NCI-H1930 (cell line): Measurements from ENCODE around the gene AMD1.
"Not testable (repeated sequence)": the region's sequence is repeated elsewhere in the genome, so short reads cannot be mapped to it uniquely, and the experiment has no call there.

Source experiments
- DNase-seq, 2 experiments: peaks; one replicate each; lab custom pipeline; 2025; lab: John Stamatoyannopoulos, UW

The AMD1 gene

DNA sequence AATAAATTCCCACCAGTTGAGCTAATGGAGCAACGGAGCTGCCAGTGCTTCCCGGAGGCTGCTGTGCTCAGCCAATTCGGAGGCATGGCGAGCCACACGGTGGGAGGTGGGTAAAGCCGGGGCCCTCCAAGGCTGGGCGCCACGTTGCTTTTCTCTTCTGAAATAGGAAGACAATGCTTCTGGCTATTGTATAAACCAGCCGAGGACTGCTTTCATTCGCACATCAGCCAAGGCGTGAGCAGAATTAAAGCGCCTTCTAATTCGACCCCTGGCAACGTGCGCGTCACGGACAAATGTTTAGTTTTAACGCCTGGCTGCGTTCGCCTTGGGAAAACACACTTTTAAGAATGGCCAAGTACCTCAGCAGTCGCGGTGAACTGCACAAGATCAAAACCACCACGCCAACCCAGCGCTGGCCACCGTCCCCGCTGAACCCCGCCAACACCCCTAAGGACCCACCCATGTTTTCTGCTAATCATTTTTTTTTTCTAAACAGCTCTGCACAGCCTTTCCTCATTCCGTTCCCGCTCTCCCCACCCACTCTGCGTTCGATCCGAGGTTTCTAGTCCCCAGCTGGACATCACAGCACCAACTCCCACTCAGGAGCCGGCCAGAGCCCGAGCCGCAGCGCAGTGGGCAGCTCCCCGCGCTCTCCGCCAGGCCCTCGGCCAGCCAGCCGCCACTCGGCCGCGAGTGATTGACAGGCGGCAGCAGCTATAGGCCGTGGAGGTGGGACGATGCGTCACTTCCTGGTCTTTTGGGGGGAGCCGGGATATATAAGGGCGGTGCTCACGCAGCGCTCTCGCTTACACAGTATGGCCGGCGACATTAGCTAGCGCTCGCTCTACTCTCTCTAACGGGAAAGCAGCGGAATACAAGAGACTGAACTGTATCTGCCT lies at the start of gene AMD1:
Gene AMD1, plus strand, starts transcription at position 805 of the 899 bp plus-strand sequence. CDS start 321 bp downstream, outside the sequence.
- DNase-seq = peak; percentile 92 to 93

DNA sequence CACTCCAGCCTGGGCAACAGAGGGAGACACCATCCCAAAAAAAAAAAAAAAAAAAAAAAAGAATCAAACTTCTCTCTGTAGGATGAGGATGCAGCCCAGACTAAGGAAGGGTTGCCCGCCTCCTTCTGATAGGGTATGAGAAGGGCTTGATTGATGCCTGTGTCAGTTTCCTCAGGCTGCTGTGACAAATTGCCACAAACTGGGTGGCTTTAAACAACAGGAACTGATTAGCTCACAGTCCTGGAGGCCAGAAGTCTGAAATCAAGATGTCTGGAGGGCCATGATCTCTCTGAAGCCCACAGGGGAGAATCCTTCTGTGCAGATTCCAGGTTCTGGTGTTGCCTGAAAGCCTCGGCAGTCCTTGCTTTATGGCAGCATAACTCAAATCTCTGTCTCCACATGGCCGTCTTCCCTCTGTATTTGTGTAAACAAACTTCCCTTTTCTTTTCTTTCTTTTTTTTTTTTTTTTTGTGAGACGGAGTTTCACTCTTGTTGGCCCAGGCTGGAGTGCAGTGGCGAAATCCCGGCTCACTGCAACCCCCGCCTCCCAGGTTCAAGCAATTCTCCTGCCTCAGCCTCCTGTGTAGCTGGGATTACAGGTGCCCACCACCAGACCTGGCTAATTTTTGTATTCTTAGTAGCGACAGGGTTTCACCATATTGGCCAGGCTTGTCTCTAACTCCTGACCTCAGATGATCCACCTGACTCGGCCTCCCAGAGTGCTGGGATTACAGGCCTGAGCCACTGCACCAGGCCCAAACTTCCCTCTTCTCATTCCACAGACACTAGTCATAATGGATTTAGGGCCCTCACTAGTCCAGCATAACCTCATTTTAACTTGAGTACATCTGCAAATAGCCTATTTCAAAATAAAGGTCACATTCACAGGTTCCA lies 48.1 kb upstream of the AMD1 start:
- no peak for DNase-seq

DNA sequence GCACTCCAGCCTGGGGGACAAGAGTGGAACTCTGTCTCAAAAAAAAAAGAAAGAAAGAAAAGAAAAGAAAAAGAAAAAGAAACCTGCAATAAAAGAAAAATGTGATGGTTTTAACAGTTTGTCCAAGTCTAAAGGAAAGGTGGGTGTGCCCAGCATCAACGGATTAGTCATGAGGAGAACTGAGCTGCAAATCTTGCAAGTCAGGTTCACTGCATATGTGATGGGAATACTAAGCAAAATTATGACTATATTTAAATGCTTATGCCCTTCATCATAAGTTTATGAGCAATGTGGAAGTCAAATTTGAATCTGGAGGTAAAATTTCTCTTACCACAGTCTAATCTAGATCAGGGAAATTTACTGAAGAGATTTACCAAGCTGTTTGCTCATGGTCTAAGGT lies 46.2 kb upstream of the AMD1 start:
- DNase-seq = no peak

DNA sequence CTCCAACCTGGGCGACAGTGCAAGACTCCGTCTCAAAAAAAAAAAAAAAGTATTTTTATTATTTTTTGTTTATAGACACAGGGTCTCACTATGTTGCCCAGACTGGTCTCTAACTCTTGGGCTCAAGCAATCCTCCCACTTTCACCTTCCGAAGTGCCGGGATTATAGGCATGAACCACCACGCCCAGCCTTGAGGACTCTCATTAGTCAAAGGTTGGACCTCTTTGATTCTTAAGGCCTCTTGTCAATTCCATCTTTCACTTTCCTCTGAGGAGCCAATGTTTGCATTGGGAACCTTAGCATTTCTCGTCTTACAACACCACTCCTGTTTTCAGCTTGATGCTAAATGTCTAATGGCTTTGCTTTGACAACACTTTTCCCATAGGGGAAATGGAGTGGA lies 43.2 kb upstream of the AMD1 start:
- DNase-seq = no peak

DNA sequence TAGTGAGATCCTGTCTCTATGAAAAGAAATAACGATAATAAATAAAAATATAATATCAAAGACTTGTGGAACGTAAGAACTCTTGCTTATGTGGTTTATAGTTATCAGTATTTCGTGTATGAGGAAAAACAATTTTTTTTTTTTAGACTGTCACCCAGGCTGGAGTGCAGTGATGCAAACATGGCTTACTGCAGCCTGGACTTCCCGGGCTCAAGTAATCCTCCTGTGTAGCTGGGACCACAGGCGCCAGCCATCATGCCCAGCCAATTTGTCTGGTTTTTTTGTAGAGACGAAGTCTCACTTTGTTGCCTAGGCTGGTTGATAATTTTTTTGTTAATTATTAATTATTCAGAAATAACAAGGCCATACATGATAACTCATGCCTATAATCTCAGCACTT lies 40.8 kb upstream of the AMD1 start:
- DNase-seq = no peak

DNA sequence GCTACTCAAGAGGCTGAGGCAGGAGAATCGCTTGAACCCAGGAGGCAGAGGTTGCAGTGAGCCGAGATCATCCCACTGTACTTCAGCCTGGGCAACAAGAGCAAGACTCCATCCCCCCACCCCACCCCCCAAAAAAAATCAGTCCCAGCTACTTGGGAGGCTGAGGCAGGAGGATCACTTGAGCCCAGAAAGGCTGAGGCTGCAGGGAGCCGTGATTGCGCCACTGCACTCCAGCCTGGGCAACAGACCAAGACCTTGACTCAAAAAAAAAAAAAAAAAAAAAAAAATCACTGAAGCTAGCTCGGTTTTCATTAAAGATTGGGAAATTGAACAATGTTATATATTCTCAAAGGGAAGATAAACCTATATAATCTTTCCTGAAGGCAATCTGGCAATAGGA lies 38.8 kb upstream of the AMD1 start:
- DNase-seq = not testable (repeated sequence)

DNA sequence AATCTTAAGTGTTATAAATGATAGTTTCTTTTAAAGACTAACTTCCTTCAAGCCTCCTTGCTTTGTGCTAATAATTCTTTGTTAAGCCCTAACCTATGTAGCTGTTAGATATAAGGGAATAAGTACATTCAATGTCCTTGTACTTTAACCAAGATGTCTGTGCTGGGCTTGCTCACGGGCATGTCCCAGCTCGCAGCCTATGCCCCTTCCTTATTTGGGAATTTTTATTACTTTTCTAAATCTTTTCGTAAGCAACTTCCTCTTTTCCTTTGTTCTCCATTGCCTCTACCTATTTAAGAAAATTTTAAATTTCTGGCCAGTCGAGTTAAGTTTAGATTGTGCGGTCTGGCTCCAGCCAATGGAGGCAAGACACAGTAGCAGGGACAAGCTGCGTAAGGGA lies 33.3 kb upstream of the AMD1 start:
- DNase-seq = no peak

DNA sequence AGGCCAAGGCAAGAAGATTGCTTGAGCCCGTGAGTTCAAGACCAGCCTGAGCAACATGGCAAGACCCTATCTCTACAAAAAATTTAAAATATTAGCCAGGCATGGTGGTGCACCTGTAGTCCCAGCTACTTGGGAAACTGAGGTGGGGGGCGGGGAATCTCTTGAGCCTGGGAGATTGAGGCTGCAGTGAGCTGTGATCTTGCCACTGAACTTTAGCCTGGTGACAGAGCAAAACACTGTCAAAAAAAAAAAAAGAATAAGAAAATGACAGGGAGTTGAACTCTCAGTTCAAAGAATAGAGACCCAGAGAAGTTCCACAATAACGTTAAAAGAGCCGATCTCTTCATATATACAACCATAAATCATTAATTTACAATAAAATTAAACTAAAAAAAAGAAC lies 24.8 kb upstream of the AMD1 start:
- DNase-seq = no peak

DNA sequence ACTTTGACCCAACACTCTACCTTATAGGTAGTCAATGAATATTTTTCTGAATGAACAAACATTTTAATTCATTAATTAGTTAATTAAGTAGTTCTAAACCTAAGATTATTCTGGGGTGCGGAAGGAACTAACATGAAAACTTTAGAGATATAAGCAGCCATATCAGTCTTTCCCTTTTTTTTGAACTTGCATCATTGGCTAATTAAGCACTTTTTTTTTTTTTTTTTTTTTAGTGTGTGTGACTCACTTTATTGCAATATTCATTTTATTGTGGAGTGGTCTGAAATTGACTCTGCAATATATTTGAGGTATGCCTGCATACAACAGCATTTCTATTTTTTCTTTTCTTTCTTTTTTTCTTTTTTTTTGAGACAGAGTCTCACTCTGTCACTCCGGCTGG lies 21.8 kb upstream of the AMD1 start:
- DNase-seq = no peak

DNA sequence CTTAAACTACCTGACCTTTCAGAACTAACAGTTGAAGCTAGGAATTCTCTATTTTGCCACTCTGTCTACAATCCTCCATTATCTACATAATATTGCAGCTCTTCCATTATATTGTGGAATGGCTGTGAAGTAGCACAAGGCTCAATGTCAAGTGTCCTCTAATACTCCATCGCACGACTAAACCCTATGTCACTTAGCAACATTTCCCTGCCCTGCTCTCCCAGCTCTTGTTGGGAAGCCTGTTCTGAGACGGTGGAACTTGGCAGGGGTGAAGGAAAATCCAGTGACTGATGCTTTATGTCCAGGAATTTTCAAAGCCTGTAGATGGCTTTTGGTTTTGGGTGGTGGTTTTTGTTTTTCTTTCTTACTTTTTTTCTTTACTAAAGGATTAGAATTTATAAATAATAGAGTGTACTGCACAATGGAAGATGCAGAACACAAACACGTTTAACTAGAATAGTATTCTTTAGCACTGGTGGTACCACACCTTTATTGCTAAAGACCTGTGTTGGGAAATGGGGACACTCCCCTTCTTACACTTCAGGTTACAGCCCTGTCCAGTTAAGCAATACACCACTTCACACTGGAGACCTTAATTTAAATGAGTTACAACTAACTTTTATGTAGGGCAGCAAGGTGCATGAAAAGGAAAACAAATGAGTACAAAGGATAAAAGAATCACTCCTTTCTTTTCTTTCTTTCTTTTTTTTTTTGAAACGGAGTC lies 20.7 kb upstream of the AMD1 start:
- no peak for DNase-seq

DNA sequence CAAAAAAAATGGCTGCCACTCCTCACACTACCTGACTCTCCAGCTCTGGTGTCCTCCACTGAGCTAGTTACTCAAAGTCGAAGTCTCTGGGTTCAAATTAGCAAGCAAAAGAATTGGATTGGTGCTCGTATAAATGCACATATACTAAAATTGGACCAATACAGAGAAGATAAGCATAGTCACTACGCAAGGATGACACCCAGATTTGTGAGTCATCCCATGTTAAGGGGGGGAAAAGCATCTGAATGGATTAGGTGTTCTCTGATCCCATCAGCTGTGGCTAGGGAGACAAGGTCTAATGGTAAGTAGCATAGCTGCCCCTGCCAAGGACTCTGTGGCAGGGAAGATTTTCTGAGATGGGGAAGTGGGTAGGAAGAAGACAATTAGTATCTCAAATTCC lies 18.3 kb upstream of the AMD1 start:
- DNase-seq = no peak

DNA sequence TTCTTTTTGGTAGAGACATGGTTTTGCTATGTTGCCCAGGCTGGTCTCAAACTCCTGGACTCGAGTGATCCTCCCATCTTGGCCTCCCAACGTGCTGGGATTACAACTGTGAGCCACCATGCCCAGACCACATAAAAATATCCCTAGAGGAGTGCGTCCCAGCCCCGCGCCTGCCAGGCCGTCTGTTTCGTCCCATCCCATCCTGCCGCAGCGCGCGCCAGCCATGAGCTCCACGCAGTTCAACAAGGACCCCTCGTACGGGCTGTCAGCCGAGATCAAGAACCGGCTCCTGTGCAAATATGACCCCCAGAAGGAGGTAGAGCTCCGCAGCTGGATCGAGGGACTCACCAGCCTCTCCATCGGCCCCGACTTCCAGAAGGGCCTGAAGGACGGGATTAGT lies 16.6 kb upstream of the AMD1 start:
- DNase-seq = no peak

DNA sequence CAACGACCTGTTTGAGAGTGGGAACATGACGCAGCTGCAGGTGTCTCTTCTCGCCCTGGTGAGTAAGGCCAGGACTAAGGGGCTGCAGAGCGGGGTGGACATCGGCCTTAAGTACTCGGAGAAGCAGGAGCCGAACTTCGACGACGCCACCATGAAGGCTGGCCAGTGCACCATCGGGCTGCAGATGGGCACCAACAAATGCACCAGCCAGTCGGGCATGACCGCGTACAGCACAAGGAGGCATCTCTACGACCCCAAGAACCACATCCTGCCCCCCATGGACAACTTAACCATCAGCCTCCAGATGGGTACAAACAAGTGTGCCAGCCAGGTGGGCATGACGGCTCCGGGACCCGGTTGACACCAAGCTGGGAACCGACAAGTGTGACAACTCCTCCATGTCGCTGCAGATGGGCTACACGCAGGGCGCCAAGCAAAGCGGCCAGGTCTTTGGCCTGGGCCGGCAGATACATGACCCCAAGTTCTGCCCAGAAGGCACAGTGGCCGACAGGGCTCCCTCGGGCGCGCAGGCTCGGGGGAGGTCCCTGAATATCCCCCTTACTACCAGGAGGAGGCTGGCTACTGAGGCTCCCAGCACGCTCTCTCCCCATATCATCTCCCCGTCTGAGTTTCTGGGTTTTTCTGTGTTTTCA lies 15.9 kb upstream of the AMD1 start:
- no peak for DNase-seq

DNA sequence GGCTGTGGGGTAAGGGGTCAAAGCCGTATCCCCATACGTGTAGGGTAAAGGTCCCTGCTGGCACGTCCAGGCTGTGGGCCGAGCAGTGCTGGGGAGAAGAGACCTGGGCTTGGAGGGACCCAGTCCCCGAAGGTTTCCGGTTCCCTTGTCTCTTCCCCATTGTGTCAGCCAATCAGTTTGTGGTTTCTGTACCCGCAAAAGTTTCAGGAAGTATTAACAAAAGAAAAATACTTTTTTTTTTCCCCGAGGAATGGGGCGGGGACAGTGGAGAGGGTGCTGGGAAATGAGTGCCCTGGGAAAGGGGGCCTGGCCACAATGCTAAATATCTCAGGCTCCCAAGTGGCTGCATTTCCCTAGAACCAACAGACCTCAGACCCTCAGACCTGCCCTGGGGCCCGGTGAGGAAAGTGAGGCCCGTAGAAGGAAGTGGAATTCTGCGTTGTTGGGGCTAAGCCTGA lies 15.2 kb upstream of the AMD1 start:
- no peak for DNase-seq

DNA sequence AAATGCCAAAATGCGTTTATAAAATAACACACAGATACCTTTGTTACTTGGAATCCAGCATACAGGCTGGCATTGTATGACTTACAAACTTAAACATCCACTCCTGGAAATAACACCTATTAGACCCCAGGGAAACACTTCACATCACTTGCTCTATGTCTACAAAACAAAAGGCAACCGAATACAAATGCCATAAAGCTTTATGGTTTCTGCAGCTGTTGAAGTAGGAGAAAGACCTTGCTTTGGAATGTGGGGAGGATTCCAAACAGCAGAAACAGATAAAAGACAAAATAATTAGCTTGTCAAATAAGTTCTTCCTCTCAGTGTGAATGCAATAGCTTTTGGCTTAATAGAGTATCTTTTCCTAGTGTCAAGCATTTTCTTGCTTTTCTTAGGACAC lies 9.8 kb upstream of the AMD1 start:
- no peak for DNase-seq

DNA sequence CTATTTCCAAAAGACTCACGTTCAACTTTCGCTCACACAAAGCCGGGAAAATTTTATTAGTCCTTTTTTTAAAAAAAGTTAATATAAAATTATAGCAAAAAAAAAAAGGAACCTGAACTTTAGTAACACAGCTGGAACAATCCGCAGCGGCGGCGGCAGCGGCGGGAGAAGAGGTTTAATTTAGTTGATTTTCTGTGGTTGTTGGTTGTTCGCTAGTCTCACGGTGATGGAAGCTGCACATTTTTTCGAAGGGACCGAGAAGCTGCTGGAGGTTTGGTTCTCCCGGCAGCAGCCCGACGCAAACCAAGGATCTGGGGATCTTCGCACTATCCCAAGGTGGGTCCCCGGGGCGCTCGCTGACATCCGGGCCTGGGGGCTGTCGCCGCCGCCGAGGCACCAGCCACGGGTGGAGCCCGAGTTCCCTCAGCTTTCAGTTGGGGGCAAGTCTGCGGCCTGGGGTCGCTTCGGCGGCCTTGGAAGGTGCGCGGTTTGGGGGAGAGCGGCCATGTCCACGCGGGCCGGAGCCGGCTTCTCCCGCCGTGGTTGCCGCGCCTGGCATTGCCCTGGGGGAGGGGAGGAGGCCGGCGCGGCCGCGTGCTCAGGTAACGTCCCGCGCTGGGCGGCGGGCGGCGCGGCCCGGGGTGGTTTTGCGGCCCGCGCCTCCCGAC lies 429 bp downstream of the AMD1 start:
- DNase-seq = peak in 1 of 2 experiments; percentile 63

DNA sequence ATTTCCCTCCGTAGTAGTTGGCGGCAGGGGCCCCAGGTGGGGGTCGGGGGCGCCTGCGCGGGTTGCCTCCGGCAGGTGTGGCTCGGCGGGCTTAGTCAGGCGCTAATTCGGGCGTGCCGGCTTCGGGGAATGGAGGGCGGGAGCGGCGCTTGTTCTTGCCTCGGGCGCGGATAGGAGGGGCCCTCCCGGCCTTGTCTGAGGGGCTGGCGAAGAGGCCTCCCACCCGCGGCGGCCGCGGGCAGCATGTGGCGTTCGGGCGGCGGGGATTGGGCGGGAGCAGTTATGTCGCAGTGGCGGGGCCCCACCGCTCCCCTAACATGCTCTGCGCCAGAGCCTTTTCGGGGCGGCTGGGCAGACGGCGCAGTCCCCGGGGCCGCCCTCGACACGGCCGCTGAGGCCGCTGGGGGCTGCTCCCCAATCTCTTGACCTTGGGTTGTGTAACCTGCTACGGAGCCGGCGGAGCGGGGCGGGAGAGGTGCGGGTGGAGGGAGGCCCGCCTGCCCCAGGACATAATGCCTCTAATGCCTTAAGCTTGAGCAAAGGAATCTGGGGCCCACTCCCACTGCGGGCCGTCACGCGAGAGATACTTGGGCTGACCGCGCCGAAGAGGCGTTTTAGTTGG lies 1.1 kb downstream of the AMD1 start:
- no peak for DNase-seq

DNA sequence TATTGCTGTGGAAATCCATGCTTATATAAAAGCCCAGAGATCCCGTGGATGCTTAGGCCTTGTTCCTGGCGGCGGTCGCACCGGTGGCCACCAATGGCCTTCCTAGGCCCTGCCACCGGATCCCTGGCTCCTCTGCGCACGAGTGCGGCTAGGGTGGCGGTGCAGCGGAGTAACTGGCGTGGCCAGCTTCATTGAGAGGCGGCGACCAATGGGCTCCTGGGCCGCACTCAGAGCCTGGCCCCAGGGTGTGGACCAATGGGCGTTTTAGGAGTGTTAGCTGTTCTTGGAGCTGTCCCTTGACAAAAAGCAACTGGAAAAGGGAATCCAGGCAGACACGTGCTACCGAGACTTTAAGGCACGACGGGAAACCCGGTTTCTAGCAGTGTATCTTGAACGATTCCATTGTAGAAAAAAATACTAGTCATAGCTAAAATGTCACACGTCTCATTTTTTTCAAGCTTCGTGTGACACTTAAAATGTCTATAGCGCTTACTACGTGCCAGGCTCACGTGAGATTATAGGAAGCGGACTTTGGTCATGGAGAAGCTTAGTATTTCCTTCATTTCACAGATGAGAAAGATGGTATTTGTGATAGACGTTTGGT lies 1.7 kb downstream of the AMD1 start:
- peak; percentile 34 to 51 for DNase-seq

DNA sequence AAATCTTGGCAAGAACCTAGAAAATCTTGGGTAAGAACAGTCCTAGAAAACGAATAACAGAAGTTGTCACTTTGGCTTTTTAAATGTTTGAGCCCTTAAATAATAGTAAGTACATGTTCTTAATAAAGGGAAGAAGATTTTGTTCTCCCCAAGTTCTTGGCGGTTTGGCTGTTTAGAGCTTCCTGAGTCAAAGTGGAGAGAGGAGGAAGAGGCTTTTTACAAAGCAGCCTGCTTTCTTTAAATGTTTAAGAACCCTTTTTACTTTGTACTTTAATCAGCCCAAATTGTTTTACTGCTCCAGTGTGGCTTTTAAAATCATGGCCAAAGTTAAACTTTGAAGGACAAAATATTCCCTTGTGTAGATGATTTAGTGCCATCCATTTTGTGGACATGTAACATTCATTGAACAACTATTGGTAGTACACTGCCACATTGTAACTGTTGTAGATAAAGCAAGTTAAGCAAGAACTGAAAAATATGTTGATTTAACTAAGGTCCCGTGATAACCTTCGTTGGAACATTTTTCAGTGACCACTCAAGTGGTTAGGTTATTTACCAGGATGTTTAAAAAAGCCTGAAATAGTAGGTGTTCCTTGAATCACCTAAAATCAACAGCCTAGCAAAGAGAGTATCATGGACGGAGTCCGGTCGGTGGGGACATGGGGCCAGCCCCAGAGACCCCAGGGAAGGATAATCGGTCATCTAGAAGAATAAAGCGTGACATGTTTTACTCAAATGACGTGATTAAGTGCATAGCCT lies 2.4 kb downstream of the AMD1 start:
- DNase-seq = no peak
